GM18526 (cell line): ENCODE results near the gene TMC5.

Experiments
- POLR2A ChIP-seq: IDR thresholded peaks from 3 replicates; pipeline ENCODE4 v1.6.1; 2011; ENCODE audit not compliant: insufficient read length; ENCODE audit errors: extremely low read depth

Gene TMC5

GRCh38 chr16:19396555-19397011 is 21.1 kb upstream of the TMC5 start:
- TF ChIP-seq POLR2A, result no peak

DNA sequence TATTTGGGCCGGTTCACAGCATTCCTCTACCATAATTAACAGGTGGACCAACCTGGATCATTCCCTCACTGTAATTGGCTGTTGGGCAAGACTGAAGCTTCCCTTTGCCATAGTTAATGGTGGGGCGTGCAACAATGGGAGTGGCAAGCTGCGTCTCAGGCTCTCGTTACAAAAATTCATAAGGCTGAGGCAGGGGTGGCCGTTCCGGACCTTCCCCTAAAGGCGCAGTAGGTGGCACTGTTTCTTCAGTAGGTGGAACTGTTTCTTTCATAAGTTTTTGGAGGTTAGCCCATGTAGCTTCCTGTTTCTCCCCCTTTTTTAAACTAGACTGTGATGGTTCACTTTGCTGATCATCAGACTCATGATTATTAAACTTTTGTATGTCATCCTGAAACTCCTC is 17.0 kb upstream of the TMC5 start:
- TF ChIP-seq POLR2A, result no peak

DNA sequence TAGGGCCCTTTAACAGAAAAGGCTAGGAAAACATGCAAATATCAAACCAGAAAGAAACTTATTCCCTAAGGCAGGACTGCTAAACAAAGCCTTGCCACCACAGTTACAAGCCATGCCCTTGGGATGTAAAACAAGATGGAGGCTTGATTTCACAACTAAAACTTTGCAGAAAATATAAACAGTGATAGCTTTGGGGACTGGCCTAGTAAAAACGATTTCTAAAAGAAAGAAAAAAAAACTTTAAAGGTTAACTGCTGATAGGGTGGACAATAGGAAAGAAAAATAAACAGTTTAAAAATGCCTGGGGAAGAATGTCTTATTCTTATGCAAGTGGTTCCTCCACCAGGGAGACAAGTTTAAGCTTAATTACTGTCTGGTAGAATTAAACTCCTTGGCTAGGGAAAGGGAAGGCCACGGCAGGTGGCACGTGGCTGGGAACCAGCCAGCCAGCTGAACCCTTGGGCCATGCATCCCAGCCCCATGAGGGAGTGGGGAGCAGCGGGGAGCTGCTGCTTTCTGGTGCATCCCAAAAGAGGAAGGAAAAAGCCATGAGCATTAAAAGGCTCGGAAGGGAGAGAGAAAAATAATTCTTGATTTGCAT is 10.7 kb upstream of the TMC5 start:
- TF ChIP-seq POLR2A, result no peak

DNA sequence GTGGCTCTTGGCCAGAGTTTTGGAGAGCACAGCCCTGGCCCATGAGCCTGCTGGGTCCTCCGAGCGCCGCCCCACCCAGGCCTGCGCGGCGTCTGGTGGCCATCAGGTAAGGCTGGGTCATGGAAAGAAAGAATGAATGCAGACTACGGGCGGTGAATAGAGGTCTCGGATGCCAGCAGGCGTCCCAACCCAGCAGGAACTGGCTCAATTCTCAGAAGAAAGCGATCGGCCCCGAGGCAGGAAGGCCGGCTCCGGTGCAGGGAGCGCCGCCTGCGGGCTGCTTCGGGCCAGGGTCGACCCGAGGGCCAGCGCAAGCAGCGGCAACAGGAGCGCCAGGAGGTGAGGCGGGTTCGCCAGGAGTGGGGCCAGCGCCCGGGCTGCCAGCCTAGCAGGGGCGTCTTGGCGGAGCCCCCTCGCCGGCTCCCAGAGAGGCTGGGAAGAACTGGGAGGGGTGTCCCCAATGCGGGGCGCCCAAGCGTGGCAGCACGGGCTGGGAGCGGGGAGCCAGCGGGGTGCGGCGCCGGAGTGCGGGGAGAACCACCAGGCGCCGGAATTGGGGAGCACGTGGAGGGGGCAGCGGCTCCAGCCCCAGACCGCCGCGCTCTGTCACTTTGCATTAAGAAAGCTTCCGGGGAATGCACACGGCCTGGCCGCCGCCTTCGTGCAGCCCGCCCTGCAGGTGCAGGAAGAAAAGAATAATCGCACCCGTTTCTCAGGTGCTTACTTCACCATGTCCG is 7.1 kb upstream of the TMC5 start:
- no peak for TF ChIP-seq POLR2A

DNA sequence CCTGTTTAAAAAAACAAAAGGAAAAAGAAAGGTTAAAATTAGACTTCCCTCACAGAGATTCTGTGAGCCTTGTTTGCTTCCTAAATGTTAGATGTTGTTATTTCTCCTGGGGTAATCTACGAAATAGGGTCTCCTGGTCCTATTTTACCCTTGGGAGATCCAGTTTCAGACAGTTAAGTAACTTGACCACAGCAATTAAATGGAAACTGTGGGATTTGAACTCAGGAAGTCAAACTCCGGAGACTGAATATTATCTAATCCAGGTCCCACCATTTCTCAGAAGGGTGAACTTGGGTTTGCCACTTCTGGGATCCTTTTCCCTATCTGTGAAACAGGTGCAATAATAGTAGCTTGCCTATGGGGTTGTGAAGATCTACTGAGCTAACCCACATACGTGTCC is 6.4 kb upstream of the TMC5 start:
- no peak for TF ChIP-seq POLR2A

- no peak for TF ChIP-seq POLR2A
Measured at GRCh38 chr16:19415461-19415860, 2.2 kb upstream of the TMC5 start.

DNA sequence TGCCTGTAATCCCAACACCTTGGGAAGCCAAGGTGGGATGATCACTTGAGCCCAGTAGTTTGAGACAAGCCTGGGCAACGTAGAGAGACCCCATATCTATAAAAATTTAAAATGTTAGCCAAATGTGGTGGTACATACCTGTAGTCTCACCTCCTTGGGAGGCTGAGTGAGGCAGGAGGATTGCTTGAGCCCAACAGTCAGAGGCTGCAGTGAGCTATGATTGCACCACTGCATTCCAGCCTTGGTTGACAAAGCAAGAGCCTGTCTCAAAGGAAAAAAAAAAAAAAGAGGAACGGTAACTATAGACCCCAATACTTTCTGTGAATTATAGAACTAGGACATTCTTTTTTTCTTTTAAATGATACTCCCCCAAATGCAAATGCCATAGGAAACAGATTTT is 1.8 kb upstream of the TMC5 start:
- TF ChIP-seq POLR2A, result no peak

DNA sequence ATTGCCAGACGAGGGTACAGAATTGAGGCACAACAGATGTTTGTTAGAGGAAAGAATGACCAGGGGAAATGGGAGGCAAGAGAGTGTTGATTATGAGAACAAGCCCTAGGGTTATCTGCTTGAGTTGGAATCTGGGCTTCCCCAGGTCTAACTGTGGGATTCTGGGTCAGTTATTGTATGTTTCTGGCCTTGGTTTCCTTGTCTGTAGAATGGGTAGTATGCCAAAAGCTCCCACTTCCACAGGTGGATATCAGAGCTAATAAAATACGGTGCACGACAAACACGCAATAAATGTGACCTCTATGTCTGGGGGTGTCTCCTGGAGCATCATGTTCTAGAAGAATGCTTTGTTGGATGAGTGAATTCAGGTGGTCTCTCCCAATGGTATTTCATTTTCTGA is 517 bp downstream of the TMC5 start:
- TF ChIP-seq POLR2A, result no peak

DNA sequence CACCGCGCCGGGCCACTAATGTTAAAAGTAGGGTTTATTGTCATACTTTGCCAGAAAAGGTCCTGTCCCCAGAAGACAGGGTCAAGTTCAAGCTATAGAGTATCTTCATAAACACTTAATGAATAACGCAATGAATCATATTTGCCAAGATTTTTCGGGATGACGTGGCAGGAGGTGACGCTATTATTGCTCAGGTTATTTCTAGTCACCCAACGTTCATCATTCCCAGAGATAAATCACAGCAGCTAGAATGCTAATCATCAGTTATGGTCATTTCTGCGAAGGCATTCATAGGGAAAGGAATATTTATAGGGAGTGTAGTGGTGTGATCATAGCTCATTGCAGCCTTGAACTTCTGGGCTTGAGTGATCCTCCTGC is 2.0 kb downstream of the TMC5 start:
- TF ChIP-seq POLR2A, result no peak

- no peak for TF ChIP-seq POLR2A
Measured at GRCh38 chr16:19424478-19424877, 6.8 kb downstream of the TMC5 start.

DNA sequence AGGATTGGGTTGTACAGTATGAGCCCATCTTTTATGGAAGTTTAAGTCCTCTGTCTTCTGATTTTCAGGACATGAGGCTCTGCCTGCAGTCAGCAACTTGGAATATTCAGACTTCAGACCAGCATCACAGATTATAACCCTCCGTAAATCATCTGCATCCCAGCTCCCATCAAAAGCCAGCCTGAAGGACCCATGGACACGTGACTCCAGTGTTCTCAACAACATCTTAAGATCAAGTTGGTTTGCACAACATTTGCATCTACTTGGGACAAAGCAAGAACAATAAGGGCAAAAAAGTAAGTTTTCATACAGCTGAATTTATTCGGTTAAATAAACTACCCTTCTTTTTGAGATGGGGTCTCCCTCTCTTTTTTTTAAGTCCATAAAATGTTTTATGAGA is 12.7 kb downstream of the TMC5 start:
- no peak for TF ChIP-seq POLR2A

GRCh38 chr16:19431636-19432340 is 14.1 kb downstream of the TMC5 start:
- TF ChIP-seq POLR2A, result no peak

DNA sequence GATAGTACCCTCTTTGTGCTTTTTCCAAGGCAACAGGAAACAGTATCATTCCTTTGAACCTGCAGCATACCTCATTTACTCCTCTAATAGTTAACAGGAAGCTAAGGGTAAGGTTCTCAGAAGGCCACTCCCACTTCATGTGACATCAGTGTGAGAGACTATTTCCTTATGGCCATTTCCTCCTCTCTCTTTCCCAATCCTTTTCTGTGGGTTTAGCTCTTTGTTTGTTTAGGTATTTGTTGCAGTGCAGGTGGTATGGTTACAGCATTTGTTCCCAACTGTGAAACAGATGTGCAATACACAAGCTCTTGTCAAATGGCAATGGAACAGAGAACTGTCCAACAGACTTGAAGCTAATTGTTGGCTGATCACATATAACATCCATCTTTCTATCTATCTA is 14.7 kb downstream of the TMC5 start:
- no peak for TF ChIP-seq POLR2A

DNA sequence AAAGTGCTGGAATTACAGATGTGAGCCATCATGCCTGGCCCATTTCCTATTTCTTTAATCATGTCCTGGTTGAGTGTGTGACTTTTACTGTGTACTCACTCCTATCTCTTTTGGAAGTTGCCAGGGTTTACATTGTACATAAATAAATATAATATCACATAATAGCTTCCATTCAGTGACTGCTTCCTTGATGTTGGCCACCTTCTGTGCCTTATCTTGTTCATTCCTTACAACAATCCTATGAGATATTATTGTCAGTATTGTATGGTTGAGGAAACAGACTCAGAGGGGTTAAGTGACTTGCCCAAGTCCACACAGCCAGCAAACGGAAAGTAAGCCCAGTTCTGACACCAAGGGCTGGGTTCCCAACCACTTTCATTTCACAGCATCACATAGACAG is 16.9 kb downstream of the TMC5 start:
- no peak for TF ChIP-seq POLR2A

DNA sequence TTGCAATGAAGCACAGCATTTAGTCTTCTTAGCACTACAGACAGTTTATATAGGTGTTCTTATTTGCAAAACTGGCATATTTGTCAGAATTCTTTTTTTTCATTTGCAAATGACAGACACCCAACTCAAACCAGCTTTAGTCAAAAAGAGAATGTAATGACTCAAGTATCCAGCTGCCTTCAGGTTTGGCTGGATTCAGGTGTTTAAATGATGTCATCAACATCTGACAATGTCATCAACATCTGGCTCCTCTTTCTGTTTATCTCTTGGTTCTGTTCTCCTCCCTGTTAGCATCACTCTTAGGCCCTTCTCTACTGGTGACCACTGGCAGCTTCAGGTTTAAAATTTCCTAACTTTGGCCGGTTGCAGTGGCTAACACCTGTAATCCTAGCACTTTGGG is 18.9 kb downstream of the TMC5 start:
- TF ChIP-seq POLR2A, result no peak

- TF ChIP-seq POLR2A, result no peak
Measured at GRCh38 chr16:19437280-19437679, 19.6 kb downstream of the TMC5 start.
